IMR-90 (cell line): ENCODE data around the gene GABPA. TPM values are rescaled to one million over a fixed set of nuclear protein-coding genes. Genes with fewer than 3 reads are reported as not detected.

Experiments used
- ATAC-seq: fragments of 200-7000 bp; cut with Tn5 transposase; 2 replicates; pipeline ENCODE4 v1.9.1; 2020; ENCODE audit warnings: low read depth, mild to moderate bottlenecking, moderate library complexity
- BruUV-seq: library from RNA; stranded (reverse); fragments of 400-500 nt; replicated peaks from 2 replicates; lab custom pipeline; 2021; lab: Mats Ljungman, UMichigan
- CTCF ChIA-PET: fragments of 300-600 bp; formaldehyde crosslinking; extraction: SDS; loops from one replicate; lab custom pipeline; 2021; ENCODE audit warnings: antibody characterized with exemption; lab: Yijun Ruan, JAX
- POLR2A ChIA-PET: fragments of 300-600 bp; sonication (Branson Sonifier 250); formaldehyde crosslinking; loops from one replicate; lab custom pipeline; 2022; ENCODE audit warnings: antibody characterized with exemption; ENCODE audit not compliant: unreplicated experiment; lab: Charles Lee
- DNase-seq: peaks from one replicate; pipeline ENCODE4 v3.0.0; 2013
- H2AFZ ChIP-seq: replicated peaks from 2 replicates; pipeline ENCODE3; 2013; ENCODE audit warnings: low read length, mild to moderate bottlenecking; ENCODE audit not compliant: poor library complexity
- H2AK5ac ChIP-seq: 2 replicates; pipeline ENCODE4 v1.6.1; 2013; ENCODE audit warnings: low read depth, low read length, inconsistent platforms
- H2AK9ac ChIP-seq: replicated peaks from 2 replicates; pipeline ENCODE3; 2013; ENCODE audit warnings: mild to moderate bottlenecking, low read depth, low read length, moderate library complexity; ENCODE audit not compliant: poor library complexity
- H2BK120ac ChIP-seq: 2 replicates; pipeline ENCODE4 v1.6.1; 2013; ENCODE audit warnings: low read depth, low read length, inconsistent platforms
- H2BK15ac ChIP-seq: 3 replicates; pipeline ENCODE4 v1.6.1; 2013; ENCODE audit warnings: low read depth, low read length, inconsistent platforms
- H2BK20ac ChIP-seq: 2 replicates; pipeline ENCODE4 v1.6.1; 2013; ENCODE audit warnings: low read depth, mild to moderate bottlenecking, inconsistent platforms, low read length, moderate library complexity
- H2BK5ac ChIP-seq: 2 replicates; pipeline ENCODE4 v1.6.1; 2013; ENCODE audit warnings: mild to moderate bottlenecking, low read depth, low read length, inconsistent platforms; ENCODE audit not compliant: poor library complexity, severe bottlenecking
- H3K14ac ChIP-seq: replicated peaks from 2 replicates; pipeline ENCODE4 v1.6.1; 2013; ENCODE audit warnings: low read depth, low read length, inconsistent platforms
- H3K18ac ChIP-seq: 2 replicates; pipeline ENCODE4 v1.6.1; 2013; ENCODE audit warnings: low read depth, low read length, control low read depth
- H3K23ac ChIP-seq: 2 replicates; pipeline ENCODE4 v1.6.1; 2013; ENCODE audit warnings: low read depth, low read length, inconsistent platforms
- H3K27ac ChIP-seq: 2 replicates; pipeline ENCODE4 v1.5.1; 2013; ENCODE audit warnings: mild to moderate bottlenecking, control low read depth, low read length; ENCODE audit not compliant: insufficient read depth
- H3K27me3 ChIP-seq: 2 replicates; pipeline ENCODE4 v1.6.1; 2013; ENCODE audit warnings: low read length; ENCODE audit not compliant: control insufficient read depth, insufficient read depth
- H3K36me3 ChIP-seq: 2 replicates; pipeline ENCODE4 v1.6.1; 2013; ENCODE audit warnings: low read length, mixed read lengths; ENCODE audit not compliant: control insufficient read depth, insufficient read depth
- H3K4ac ChIP-seq: 2 replicates; pipeline ENCODE4 v1.6.1; 2013; ENCODE audit warnings: low read depth, low read length, inconsistent platforms
- H3K4me1 ChIP-seq: 2 replicates; pipeline ENCODE4 v1.6.1; 2013; ENCODE audit warnings: low read length, mixed read lengths; ENCODE audit not compliant: control insufficient read depth, insufficient read depth
- H3K4me2 ChIP-seq: 2 replicates; pipeline ENCODE4 v1.6.1; 2013; ENCODE audit warnings: low read depth, mild to moderate bottlenecking, control low read depth, low read length, moderate library complexity
- H3K4me3 ChIP-seq: 2 replicates; pipeline ENCODE4 v1.5.1; 2013; ENCODE audit warnings: low read depth, mild to moderate bottlenecking, control low read depth, low read length, moderate library complexity; ENCODE audit not compliant: insufficient read depth
- H3K56ac ChIP-seq: 2 replicates; pipeline ENCODE4 v1.6.1; 2013; ENCODE audit warnings: low read length, inconsistent platforms; ENCODE audit not compliant: insufficient read depth; ENCODE audit errors: extremely low read depth
- H3K79me1 ChIP-seq, 2 experiments: 2 replicates each; pipeline ENCODE4 v1.6.1; 2013; ENCODE audit warnings: low read length in 2 of 2, inconsistent platforms in 1 of 2, low read depth in 1 of 2
- H3K9ac ChIP-seq: 2 replicates; pipeline ENCODE4 v1.6.1; 2013; ENCODE audit warnings: low read depth, low read length, control low read depth
- H3K9me1 ChIP-seq: 2 replicates; pipeline ENCODE4 v1.6.1; 2013; ENCODE audit warnings: low read length, inconsistent platforms; ENCODE audit not compliant: insufficient read depth
- H3K9me3 ChIP-seq: 2 replicates; pipeline ENCODE4 v1.6.1; 2013; ENCODE audit warnings: low read length; ENCODE audit not compliant: control insufficient read depth, insufficient read depth
- H4K20me1 ChIP-seq: 2 replicates; pipeline ENCODE4 v1.6.1; 2013; ENCODE audit warnings: low read length, inconsistent platforms; ENCODE audit not compliant: insufficient read depth
- H4K5ac ChIP-seq: 2 replicates; pipeline ENCODE4 v1.6.1; 2013; ENCODE audit warnings: mild to moderate bottlenecking, low read depth, low read length, control low read depth
- H4K8ac ChIP-seq, 2 experiments: 2 replicates each; pipeline ENCODE4 v1.6.1; 2013; ENCODE audit warnings: low read depth in 2 of 2, low read length in 2 of 2, control low read depth in 1 of 2, inconsistent platforms in 1 of 2
- H4K91ac ChIP-seq: 2 replicates; pipeline ENCODE4 v1.6.1; 2013; ENCODE audit warnings: low read depth, low read length, inconsistent platforms; ENCODE audit not compliant: insufficient read depth
- BHLHE40 ChIP-seq: fragments of 150-350 bp; IDR thresholded peaks from 2 replicates; pipeline ENCODE4 v1.6.1; 2016; ENCODE audit warnings: mild to moderate bottlenecking, low read depth, low read length
- CEBPB ChIP-seq: IDR thresholded peaks from 2 replicates; pipeline ENCODE4 v1.6.1; 2012; ENCODE audit warnings: low read depth, low read length, improper control_type of control experiment
- CHD1 ChIP-seq: IDR thresholded peaks from 2 replicates; pipeline ENCODE4 v1.6.1; 2012; ENCODE audit warnings: low read depth, low read length, improper control_type of control experiment
- CTCF ChIP-seq: conservative IDR thresholded peaks from 2 replicates; pipeline ENCODE4 v1.5.1; 2012; ENCODE audit warnings: mild to moderate bottlenecking, low read depth, low read length, improper control_type of control experiment
- ELK1 ChIP-seq: fragments of 150-350 bp; IDR thresholded peaks from 2 replicates; pipeline ENCODE4 v1.6.1; 2016; ENCODE audit warnings: low read depth, mild to moderate bottlenecking, low read length, moderate library complexity, borderline replicate concordance
- FOS ChIP-seq: fragments of 150-350 bp; IDR thresholded peaks from 2 replicates; pipeline ENCODE4 v1.6.1; 2016; ENCODE audit warnings: low read depth, low read length
- MAFK ChIP-seq: IDR thresholded peaks from 2 replicates; pipeline ENCODE4 v1.6.1; 2012; ENCODE audit warnings: low read depth, low read length, improper control_type of control experiment
- MAZ ChIP-seq: IDR thresholded peaks from 2 replicates; pipeline ENCODE4 v1.6.1; 2012; ENCODE audit warnings: low read depth, mild to moderate bottlenecking, low read length, improper control_type of control experiment, moderate library complexity, borderline replicate concordance
- MXI1 ChIP-seq: IDR thresholded peaks from 2 replicates; pipeline ENCODE4 v1.6.1; 2012; ENCODE audit warnings: low read depth, mild to moderate bottlenecking, low read length, moderate library complexity, borderline replicate concordance
- POLR2A ChIP-seq: IDR thresholded peaks from 2 replicates; pipeline ENCODE4 v1.6.1; 2012; ENCODE audit warnings: mild to moderate bottlenecking, low read depth, low read length
- RAD21 ChIP-seq: IDR thresholded peaks from 2 replicates; pipeline ENCODE4 v1.6.1; 2012; ENCODE audit warnings: low read length, improper control_type of control experiment
- RCOR1 ChIP-seq: IDR thresholded peaks from 2 replicates; pipeline ENCODE4 v1.6.1; 2012; ENCODE audit warnings: mild to moderate bottlenecking, low read length, improper control_type of control experiment; ENCODE audit not compliant: insufficient replicate concordance
- RFX5 ChIP-seq: IDR thresholded peaks from 2 replicates; pipeline ENCODE4 v1.8.0; 2012; ENCODE audit warnings: low read depth, mild to moderate bottlenecking, low read length, moderate library complexity
- SMC3 ChIP-seq: fragments of 150-350 bp; IDR thresholded peaks from 2 replicates; pipeline ENCODE4 v1.6.1; 2016; ENCODE audit warnings: low read depth, mild to moderate bottlenecking, antibody characterized with exemption, low read length, moderate library complexity
- USF2 ChIP-seq: fragments of 150-350 bp; IDR thresholded peaks from 2 replicates; pipeline ENCODE4 v1.6.1; 2017; ENCODE audit warnings: mild to moderate bottlenecking, antibody characterized with exemption, low read length, low read depth
- WGBS, 2 experiments: methylation state at CpG; one replicate each; pipeline versions ENCODE4 v1.1.5 to v1.1.7; 2013; ENCODE audit warnings: missing lambda C conversion rate in 2 of 2; ENCODE audit not compliant: insufficient read length in 1 of 2; ENCODE audit errors: extremely low coverage in 2 of 2; 5-methylcytosine and 5-hydroxymethylcytosine counted together
- dilution Hi-C: fragments of 300-500 bp; cut with HindIII; formaldehyde crosslinking; loops from one replicate; pipeline ENCODE4 v1.14.3; 2018; ENCODE audit warnings: low sequenced_read_pairs; ENCODE audit not compliant: unreplicated experiment
- in situ Hi-C: fragments of 300-500 bp; cut with MboI; formaldehyde crosslinking; loops from 3 replicates; pipeline ENCODE4 v1.14.3; 2019; ENCODE audit warnings: low sequenced_read_pairs, inconsistent platforms, mixed read lengths
- intact Hi-C: fragments of 100-400 bp; cut with micrococcal nuclease; formaldehyde crosslinking; loops from 2 replicates; pipeline ENCODE4 v1.10.0; 2022
- polyA plus RNA-seq, 3 experiments: library from polyadenylated mRNA; depleted of rRNA; stranded (reverse); fragments of >200 nt; gene quantifications; 2 replicates each; pipeline ENCODE4 v1.2.3, GENCODE V29; 2012; ENCODE audit warnings: low replicate concordance in 1 of 3
- total RNA-seq: library from RNA; depleted of rRNA; stranded (reverse); fragments of >200 nt; gene quantifications from 2 replicates; pipeline ENCODE4 v1.2.3, GENCODE V29; 2012

GABPA gene
- total and polyA plus RNA-seq, 2 of the 4 experiments (the other 2 are of a cell fraction) = 9.0 to 17.0 TPM

- Histone ChIP-seq H3K18ac (no peak overlapping the region), H2BK5ac (no peak overlapping the region), H4K20me1 (no peaks in the 10 kb centered on the region), H2BK15ac (no peak overlapping the region), H2BK120ac (no peak overlapping the region), H3K4ac (no peak overlapping the region), H2AK5ac (no peak overlapping the region), H3K36me3 (no peaks in the 10 kb centered on the region), H3K23ac (no peak overlapping the region), H3K27me3 (no peaks in the 10 kb centered on the region), H3K14ac (no peak overlapping the region), H2BK20ac (no peak overlapping the region), H4K5ac (no peak overlapping the region), H3K56ac (no peak overlapping the region), H3K27ac (no peak overlapping the region), H3K9me3 (no peaks in the 10 kb centered on the region), H3K9me1 (no peaks in the 10 kb centered on the region), H2AFZ (no peak overlapping the region), H3K9ac (no peak overlapping the region), H3K79me1 (no peaks in the 10 kb centered on the region), H3K4me1 (no peaks in the 10 kb centered on the region), H3K4me3 (no peak overlapping the region), H4K91ac (no peak overlapping the region), H2AK9ac (no peak overlapping the region), H3K4me2 (no peak overlapping the region), H4K8ac (no peak overlapping the region)
- ChIA-PET CTCF (interaction anchor here (0.8 to 1.2 kb wide), 6 partner anchors 9 to 130 kb away, joined by 3 to 4 read pairs (median 3); no protein-coding TSS in a partner anchor), POLR2A (no interaction called here)
- intact Hi-C loops (loop anchor here (1.0 to 2.0 kb wide), 2 partner anchors 100 to 288 kb away; no protein-coding TSS in a partner anchor), dilution Hi-C loops (no loop called here), in situ Hi-C loops (no loop called here)
- ATAC-seq (peak; percentile 72), DNase-seq (peak; percentile 56)
- no TSS peak for BruUV-seq
- TF ChIP-seq RCOR1 (no peak), RFX5 (no peak), RAD21 (peak; percentile 58), USF2 (no peak), CHD1 (no peak), MXI1 (no peak), POLR2A (no peak), FOS (no peak), MAFK (no peak), MAZ (no peak), SMC3 (peak; percentile 72), ELK1 (no peak), CEBPB (no peak), CTCF (peak; percentile 73), BHLHE40 (no peak)
- WGBS, 2 experiments = no CpG with 5 or more reads among the region's 7 CpGs
Measured at GRCh38 chr21:25708467-25709065, 26.2 kb upstream of the GABPA start.
